ENCODE results near the gene RARRES2. TPM values are rescaled to one million over a fixed set of nuclear protein-coding genes. Genes with fewer than 3 reads are reported as not detected.

The RARRES2 gene
- total RNA-seq, 1 donor from 2014 or later, result 7.5 TPM

DNA sequence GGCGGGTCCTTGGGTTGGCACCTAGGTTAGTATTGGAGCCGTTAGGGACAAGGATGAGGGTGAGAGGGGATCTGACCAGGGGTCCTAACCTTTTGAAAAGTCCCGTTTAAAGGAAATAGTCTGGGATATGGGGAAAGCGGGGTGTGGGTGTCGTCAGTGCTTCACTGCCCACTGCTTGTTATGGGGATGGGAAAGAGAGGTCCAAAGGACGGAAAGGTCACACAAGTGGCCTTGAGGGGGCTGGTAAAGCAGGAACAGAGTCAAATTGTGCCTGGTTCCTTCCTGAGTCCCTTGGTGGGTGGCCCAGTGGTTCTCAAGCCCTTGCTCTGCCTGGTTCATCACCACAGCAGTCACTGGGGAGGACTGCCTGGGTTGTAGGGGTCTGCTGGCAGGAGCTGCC lies 35.1 kb upstream of the RARRES2 start:
- no peak for ATAC-seq

DNA sequence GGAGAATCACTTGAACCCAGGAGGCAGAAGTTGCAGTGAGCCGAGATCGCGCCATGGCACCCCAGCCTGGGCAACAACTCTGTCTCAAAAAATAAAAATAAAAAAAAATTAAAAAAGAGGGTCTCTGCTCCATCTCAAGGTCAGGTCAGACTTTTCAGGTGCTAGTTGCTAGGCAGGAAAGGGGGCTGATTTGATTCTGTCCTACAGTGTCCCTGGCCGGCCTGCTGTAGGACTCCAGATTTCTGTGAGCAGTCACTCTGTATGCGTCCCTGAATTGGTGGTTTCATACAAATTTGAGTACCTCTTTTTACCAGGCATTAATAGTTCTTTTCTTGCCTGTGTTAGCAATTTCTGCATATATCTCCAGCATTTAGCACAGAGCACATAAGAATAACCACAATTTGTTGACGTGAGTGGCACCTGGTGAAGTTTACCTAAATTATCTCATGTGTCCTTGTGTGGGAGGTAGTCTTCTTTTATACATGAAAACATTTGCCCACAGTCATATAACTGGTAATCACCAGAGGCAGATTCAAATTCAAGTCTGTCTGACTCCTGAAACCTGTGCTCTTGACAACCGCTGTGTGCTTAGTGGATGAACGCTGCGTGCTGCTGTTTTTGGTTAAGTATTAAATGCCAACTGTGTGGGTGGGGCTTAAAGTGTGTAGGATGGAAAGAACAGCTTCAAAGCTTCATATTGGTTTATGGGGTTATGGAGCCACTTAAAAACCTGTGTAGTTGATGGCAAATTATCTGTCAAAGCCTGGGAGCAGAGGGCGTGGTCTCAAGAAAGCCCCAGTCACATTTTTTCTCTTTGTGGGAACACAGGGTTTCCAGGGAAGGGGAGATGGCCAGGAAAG lies 34.5 kb upstream of the RARRES2 start:
- ATAC-seq, result no peak

DNA sequence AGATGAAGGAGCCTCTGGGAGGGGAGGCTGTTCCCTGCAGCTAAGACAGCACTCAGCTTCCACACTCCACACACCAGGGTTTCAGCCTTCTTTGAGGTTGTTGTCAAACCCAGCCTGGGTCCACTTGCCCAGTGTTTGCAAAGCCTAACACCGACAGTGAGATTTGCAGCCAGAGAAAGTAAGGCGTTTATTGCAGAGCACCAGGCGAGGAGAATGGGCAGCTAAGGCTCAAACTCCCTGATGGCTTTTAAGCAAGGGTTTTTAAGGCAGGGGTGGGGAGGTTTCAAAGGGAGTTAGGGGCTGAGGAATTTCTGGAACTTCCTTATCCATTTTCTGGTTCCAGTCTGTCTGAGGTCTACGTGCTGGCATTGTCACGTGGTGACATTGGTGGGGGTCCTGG lies 33.0 kb upstream of the RARRES2 start:
- ATAC-seq, result no peak

DNA sequence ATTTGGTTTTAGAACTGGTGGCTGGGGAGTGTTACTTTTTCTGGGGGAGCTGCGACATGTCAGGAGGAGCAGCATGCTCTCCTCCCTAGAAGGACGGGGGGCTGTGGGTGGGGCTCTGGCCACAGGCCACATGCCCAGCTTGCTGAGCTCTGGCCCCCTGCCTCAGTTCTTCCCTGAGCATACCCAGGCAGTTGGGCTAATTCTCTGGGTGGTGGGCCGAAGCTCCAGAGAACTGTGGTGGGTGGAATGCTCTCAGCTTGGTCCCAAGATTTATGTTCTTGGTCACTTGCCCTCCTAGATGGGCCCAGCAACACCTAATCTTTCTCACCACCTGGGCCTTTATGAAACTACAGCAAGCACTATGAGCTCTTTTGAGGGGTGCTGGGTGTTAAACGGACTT lies 32.6 kb upstream of the RARRES2 start:
- no peak for ATAC-seq

DNA sequence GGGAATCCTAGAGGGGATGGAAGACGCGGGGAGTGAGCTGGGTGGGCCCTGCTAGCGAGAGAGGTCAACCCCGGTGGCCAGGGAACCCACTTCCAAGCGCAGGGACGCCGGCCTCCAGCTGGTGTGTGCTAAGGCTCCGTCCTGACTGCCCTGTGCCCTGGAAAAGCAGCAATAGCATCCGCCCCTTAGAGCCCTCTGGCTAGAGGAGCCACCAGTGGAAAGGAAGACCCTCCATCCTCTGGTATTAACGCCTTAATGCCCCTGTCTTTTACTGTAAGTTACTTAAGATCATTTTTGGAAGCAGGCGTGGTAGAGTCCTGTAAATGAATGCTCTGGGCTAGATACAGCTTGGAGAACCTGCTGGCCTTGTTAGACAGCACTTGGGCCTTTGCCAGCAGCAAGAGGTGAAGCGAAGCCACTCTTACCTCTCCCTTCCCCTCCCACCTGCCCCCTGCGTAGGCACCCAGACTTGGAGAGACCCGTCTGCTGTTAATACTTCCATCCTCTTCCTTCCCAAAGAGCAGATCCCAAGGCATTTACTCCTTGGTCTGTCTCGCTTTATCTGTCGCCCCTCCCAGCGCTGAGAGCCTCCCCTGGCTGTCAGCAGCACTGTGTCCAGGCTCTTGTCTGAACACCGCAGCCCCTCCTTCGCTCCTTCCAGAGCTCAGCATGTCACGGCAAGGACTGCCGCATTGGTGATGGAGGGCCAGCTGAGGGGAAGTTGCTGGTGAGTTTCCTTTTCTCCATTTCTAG lies 31.8 kb upstream of the RARRES2 start:
- peak; percentile 62 for ATAC-seq

DNA sequence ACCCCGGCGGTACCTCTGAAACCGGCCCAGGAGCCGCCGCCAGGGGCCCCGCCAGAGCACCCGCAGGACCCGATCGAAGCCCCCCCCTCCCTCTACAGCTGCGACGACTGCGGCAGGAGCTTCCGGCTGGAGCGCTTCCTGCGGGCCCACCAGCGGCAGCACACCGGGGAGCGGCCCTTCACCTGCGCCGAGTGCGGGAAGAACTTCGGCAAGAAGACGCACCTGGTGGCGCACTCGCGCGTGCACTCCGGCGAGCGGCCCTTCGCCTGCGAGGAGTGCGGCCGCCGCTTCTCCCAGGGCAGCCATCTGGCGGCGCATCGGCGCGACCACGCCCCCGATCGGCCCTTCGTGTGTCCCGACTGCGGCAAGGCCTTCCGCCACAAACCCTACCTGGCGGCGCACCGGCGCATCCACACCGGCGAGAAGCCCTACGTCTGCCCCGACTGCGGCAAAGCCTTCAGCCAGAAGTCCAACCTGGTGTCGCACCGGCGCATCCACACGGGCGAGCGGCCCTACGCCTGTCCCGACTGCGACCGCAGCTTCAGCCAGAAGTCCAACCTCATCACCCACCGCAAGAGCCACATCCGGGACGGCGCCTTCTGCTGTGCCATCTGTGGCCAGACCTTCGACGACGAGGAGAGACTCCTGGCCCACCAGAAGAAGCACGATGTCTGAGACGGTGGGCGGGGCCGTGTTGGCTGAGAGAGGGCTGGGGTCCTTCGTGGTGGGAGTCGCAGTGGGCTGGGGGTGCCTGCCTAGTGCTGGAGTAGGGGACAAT lies 31.0 kb upstream of the RARRES2 start:
- no peak for ATAC-seq

DNA sequence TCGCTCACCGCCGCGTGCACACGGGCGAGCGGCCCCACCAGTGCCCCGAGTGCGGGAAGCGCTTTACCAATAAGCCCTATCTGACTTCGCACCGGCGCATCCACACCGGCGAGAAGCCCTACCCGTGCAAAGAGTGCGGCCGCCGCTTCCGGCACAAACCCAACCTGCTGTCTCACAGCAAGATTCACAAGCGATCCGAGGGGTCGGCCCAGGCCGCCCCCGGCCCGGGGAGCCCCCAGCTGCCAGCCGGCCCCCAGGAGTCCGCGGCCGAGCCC lies 30.5 kb upstream of the RARRES2 start:
- no peak for ATAC-seq

DNA sequence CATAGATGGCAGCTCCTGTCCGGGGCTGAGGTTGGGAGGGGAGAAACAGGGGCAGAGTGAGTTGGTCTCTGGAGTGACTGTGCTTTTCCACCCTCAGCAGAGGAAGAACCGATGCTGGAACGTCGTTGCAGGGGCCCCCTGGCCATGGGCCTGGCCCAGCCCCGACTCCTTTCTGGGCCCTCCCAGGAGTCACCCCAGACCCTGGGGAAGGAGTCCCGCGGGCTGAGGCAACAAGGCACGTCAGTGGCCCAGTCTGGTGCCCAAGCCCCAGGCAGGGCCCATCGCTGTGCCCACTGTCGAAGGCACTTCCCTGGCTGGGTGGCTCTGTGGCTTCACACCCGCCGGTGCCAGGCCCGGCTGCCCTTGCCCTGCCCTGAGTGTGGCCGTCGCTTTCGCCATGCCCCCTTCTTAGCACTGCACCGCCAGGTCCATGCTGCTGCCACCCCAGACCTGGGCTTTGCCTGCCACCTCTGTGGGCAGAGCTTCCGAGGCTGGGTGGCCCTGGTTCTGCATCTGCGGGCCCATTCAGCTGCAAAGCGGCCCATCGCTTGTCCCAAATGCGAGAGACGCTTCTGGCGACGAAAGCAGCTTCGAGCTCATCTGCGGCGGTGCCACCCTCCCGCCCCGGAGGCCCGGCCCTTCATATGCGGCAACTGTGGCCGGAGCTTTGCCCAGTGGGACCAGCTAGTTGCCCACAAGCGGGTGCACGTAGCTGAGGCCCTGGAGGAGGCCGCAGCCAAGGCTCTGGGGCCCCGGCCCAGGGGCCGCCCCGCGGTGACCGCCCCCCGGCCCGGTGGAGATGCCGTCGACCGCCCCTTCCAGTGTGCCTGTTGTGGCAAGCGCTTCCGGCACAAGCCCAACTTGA lies 29.9 kb upstream of the RARRES2 start:
- ATAC-seq, result no peak

DNA sequence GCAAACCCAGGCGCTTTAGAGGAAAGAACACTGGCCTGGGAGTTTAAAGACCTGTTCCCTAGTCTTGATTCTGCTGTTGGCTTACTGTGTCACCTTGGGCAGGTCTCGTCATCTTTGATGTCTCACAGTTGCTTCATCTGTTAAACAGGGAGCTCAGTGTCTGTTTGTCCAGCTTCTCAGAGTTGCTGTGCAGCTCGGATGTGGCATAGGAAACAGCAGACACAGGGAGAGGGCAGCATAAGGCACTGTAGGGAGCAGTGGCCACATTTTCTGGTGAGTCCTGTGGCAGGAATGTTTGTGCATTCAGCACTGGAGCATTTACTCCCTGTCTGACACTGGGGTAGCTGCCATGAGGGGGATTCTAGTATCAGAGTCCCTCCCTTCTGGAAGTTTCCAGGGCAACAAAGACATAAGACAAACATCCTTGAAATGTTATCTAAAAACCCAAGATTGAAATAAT lies 29.2 kb upstream of the RARRES2 start:
- peak; percentile 37 for ATAC-seq

DNA sequence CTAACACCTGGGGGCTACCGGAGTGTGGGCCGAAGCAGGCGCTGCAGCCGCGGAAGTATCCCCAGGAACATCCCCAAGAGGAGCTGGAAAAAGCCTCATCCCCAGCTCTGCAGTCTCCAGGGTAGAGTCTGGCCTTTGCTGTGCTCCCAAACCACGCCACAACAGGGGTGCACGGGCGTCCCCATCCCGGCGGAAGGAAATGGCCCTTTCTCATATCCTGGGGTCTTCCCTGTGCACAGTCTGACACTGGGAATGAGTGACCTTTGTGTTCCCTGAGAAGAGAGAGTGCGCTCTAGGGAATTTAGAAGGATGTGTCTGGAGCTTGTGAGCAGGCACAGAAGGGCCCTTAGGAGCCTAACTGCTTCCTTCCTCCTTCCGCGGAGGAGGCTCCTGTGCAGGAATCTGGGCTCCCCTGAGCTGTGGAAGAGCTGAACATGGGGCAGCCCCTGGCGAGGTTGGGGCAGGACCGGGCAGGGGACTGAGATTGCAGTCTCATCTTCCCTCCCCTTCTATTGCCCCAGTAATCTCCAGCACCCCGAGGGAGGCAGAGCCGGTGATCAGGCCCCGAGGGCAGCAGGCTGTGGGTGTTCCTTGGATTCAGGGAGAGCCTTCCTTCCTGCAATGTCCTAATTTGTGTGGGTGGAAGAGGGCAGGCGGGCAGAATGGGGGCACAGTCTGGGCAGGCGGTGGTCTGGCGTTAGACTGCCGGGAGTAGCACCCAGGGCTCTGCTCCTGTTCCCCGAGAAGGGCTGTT lies 28.5 kb upstream of the RARRES2 start:
- ATAC-seq, result peak; percentile 2

DNA sequence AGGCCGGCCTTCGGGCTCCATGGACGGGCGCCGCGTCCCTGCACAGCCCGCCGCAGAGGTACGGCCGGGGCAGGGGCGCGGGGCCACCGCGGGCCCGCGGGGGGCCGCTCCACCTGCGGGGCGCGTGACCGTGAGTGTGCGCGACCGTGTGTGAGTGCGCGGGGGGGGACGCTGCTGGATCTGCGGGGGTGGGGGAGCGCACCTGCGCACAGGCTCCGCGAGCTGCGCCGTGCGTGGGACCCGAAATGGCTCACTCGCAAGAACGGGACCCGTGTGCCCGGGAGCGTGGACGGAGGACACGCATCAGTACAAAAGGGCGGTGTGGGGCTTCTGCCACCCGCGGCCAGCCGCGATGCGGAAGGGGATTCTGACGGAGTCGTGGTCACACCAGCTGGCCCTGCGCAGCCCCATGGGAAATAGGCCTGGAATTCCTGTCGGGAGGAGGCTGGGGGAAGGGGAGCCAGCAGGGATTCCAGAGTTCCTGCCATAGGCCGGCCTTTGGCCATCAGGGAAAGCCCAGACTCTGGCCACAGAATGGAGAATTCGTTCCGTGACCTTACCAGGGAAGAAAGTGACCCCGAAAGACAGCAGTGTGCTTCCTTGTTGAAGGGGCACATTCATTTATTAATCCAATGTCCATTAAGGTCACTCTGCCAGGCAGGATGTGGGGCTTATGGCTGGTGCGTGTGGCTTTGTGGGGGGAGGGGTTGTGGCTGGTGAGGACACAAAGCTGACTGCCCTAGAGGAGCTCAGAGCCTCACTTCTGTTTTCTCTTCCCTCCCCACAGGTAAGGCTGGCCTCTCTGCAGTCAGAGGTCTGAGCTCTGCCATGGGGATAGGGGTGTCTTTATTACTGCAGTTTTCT lies 27.7 kb upstream of the RARRES2 start:
- ATAC-seq, result peak; percentile 28

DNA sequence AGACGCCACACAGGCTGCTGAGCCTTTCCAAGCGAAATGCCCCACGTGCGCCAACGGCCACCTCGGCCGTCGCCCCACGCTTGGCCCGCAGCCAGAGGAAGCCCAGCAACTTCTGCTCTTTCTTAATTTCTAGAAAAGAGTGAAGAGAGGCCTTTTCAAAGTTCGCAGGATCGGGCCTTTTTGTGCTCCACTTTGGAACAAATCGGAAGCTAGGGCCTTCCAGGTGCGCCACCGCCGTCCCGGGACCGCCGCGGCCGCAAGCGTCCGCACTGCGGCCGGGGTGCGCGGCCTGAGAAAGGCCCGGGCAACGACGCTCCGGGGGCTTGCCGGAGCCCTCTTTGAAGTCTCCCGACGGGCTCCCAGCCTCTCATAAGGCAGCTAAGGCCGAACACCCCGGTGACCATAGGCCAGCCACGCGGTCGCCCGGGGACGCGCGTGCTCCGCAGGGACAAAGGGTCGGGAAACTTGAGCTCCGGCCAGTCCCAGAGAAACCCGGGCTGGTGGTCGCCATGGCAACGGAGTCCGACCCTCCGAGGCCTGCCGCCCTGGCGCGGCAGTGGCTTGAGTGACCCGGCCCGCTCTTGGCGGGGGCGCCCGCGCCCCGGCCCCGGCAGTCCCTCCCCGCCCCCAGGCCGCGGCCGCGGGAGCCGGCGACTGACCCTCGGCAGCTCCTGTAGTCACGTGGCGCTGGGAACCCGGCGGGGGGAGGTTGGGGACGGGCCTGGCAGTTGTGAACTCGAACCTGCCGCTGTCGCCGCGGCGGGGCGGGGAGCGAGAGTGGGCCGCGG lies 26.9 kb upstream of the RARRES2 start, which contains the start of gene REPIN1:
Gene REPIN1, plus strand, starts transcription at position 727 of the 788 bp plus-strand sequence. CDS start 890 bp downstream, outside the sequence.
- peak; percentile 72 for ATAC-seq

DNA sequence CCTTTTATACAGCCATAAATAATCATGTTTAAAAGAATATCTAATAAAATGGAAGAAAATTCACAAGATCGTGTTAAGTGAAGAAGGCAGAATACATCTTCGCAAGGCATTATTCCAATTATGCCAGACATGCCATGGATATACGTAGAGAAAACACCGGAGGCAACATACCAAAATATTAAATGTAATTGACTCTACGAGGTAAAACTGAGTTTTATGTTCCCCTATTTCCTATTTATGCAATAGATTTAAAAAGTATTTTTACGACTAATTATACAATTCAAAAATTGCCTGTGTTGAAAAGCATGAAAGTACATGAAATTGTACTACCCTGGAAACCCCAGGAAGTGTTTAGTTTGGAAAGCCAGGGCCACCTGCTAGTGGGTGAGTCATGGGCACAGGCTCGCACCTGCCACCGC lies 26.3 kb upstream of the RARRES2 start:
- ATAC-seq, result peak; percentile 75

DNA sequence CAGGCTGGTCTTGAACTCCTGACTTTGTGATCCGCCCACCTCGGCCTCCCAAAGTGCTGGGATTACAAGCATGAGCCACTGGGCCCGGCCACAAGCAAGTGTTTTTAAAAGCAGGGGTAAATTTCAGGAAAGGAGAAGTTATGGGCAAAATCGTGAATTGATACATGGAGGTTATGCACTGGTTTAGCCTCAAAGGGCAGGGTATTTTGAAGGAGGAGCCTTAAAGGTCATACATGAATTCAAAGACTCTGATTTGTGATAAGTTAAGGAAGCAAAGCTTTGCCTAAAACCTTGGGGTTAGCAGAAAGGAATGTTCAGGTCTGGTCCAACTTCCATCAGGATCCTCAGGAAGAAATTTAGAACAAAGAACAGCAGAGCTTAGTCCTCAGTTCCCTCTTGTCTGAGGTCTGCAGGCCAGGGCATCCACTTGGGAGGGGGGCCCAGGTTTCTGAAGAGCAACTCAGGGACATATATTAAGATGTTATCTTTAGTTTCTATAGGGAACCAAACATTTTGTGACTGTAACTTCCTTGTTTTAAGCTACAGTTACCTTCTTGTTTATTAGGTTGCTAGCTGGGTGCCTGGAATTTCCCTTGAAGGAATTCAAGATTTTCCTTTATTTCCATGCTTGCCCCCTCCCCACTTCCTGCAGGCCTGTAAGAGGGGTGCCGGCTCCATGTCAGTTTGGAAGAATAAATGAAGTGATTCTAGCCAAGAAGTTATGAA lies 24.4 kb upstream of the RARRES2 start:
- no peak for ATAC-seq

DNA sequence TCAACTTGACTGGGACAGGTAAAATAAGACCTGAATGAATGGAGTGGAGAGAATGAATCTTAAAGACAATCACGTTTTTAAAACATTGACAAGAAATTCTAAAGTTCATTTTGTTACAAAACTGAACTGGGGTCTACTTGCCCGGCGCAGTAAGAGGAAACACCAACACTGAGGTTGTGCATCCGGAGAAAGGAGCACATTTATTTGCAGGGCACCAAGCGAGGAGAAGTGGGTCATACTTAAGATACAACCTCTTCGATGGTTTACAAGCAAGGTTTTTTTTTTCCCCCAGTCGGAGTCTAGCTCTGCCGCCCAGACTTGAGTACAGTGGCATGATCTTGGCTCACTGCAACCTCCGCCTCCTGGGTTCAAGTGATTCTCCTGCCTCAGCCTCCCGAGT lies 23.8 kb upstream of the RARRES2 start:
- no peak for ATAC-seq

DNA sequence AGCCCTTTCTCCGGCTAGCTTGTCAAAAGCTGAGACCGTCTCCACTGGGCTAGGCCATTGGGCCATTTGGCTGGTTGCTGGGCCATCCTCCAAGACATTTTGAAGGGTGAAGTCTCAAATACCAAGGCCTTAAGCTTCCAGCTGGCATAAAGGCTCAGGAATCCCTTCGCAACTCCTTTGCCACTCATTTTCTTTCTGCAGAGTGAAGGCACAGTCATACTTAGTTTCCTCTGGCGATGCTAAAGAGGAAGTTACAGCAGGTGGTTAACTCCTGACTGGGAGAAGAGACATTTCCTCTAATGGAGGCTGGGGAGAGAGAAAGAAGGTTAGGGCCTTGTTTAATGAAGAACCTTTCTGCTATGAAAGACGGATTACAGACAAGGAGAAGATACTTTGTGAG lies 22.4 kb upstream of the RARRES2 start:
- ATAC-seq, result no peak

DNA sequence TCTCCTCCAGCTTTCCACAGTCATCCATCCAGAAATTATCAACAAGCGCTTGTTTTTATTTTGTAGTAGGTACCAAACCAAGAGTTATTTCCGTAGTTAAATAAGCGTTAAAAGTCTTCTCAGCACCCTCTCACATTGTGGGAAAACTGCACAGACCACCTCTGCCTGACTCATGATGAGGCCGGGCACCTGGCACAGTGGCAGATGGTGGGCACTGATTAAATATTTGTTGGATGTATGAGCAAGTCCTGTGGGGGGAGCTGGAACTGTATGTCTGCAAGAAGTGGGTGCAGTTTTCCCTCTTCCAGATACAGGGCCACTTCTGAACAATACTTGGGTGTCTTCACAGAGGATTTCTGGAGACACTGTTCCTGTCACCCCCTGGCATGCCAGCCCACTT lies 21.9 kb upstream of the RARRES2 start:
- ATAC-seq, result no peak

DNA sequence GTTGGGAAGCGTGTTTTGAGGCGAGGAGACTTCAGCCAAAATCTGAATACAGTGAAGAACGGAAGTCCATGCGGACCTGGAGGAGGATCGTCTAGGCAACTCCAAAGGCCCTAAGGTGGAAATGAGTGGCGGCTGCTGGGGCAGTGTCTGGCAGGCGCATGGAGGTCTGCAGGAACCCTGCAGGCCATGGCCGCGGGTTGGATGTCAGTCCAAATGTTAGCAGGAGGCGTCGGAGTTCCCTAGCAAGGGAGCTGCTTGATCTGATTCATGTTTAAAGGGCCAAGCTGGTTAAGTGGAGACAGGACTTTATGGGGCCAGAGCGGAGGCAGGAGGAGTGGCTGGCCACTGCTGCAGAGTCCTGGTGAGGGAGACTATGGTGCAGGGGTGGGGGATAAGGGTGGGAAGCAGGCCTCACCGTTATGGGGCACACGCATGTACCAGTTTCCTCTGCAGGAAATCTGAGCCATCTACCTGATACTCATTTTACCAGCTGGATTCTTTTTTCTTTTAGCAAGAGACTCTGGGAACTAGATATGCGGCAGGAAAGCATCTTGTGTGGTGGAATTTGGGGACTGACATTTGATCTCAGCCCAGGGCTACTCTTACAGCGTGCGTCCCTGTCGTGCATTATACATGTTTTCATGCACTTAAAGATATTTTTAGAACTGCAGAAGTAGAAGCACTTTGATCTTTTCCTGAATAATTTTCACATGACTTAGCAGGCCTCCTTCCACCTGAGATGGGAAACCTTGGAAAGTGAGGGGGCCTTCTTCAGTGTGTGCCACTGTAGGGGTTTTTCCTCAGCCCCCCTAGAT lies 20.6 kb upstream of the RARRES2 start:
- ATAC-seq, result no peak

Measured in esophagus mucosa (tissue), 1 donor.